Stimulated activated CD8-positive, alpha-beta memory T cell treated with anti-CD3 and anti-CD28 coated beads, Interleukin-4, amount 100 ng/mL, for 48 hours (primary cell): ENCODE results near the gene HOXA2.

Experiments used
- DNase-seq: peaks from one replicate; pipeline ENCODE4 v3.0.0-alpha.2; 2020

The HOXA2 gene

GRCh38 chr7:27141137-27141922, 38.8 kb upstream of the HOXA2 start:
- no peak for DNase-seq

- DNase-seq, result no peak
Measured at GRCh38 chr7:27140126-27140857, 37.8 kb upstream of the HOXA2 start.

GRCh38 chr7:27139334-27140125, 37.0 kb upstream of the HOXA2 start:
- DNase-seq, result no peak

- no peak for DNase-seq
Measured at GRCh38 chr7:27138985-27139333, 36.5 kb upstream of the HOXA2 start.

GRCh38 chr7:27138472-27138871, 36.0 kb upstream of the HOXA2 start:
- DNase-seq, result no peak

GRCh38 chr7:27137640-27138315, 35.3 kb upstream of the HOXA2 start:
- DNase-seq, result no peak

GRCh38 chr7:27134392-27134791, 31.9 kb upstream of the HOXA2 start:
- DNase-seq, result no peak

- no peak for DNase-seq
Measured at GRCh38 chr7:27133409-27134231, 31.1 kb upstream of the HOXA2 start.

- DNase-seq, result no peak
Measured at GRCh38 chr7:27132978-27133377, 30.5 kb upstream of the HOXA2 start.

- DNase-seq, result no peak
Measured at GRCh38 chr7:27132214-27132613, 29.7 kb upstream of the HOXA2 start.

- no peak for DNase-seq
Measured at GRCh38 chr7:27131390-27131819, 28.9 kb upstream of the HOXA2 start.

GRCh38 chr7:27130540-27131389, 28.3 kb upstream of the HOXA2 start, which contains the start of gene HOXA4:
Gene HOXA4, minus strand, starts transcription at chr7:27130757. Its CDS starts 24 bp downstream, at chr7:27130733.
- peak; percentile 74 for DNase-seq

- DNase-seq, result no peak
Measured at GRCh38 chr7:27129729-27130539, 27.5 kb upstream of the HOXA2 start.

GRCh38 chr7:27128776-27129728, 26.6 kb upstream of the HOXA2 start:
- no peak for DNase-seq

GRCh38 chr7:27128034-27128433, 25.6 kb upstream of the HOXA2 start:
- DNase-seq, result no peak

GRCh38 chr7:27126596-27127327, 24.3 kb upstream of the HOXA2 start:
- DNase-seq, result no peak

- no peak for DNase-seq
Measured at GRCh38 chr7:27125986-27126394, 23.5 kb upstream of the HOXA2 start.
